Hypothalamus (tissue), 51 donors: Measurements from ENCODE around the gene SLC25A39.
A peak's percentile ranks its signal among the peaks of the same experiment; 100 is the strongest.

Experiments used
- DNase-seq, 51 donors: peaks; one replicate each; lab custom pipeline; 2025; lab: John Stamatoyannopoulos, UW

The SLC25A39 gene

DNA sequence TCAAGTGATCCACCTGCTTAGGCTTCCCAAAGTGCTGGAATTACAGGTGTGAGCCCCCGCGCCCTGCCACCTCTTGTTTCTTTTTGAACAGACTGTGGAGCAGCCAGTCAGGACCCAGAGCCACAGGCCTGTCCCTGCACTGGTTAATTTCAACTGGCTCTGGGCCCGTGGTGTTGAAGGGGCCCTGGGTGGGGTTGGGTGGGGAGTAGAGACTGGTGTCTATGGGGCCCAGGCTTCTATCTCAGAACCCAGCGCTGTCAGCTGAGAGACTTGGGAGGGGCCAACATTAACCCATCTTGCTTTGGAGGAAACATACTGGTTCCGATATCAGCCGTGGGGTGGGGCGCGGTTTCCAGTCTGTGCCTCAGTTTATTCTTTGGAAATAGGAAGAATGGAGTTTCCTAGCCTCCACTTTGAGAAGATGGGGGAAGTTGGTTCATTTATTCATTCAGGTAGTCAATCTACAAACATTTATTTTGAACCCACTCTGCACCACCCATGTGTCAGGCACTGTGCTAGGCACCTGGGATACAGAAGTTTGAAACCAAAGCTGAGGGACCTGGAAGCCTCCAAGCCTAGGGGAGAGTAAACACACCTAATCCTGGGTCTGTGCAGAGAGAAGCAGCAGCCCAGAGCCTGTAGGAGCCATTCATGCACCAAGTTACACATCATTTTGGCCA lies 41.1 kb downstream of the SLC25A39 start:
- DNase-seq: no peak

DNA sequence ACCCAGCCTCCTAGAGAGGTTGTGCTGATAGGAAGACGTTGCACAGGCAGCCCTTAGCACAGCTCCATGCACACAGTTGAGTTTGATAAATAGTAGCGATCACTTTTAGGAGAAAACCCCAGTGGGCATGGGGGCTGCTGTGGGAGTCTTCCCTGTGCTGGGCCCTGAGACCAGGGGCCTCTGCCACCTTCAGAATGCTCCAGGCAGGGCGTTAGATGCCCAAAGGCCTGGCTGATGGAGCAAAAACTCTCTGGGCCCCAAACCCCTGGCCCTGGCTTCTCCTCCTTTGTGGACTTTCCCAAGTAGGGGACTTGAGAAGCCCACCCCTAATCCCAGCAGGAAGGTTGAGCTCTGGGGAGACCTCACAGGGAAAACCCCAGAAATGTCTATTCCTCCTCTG lies 42.4 kb downstream of the SLC25A39 start:
- no peak for DNase-seq

DNA sequence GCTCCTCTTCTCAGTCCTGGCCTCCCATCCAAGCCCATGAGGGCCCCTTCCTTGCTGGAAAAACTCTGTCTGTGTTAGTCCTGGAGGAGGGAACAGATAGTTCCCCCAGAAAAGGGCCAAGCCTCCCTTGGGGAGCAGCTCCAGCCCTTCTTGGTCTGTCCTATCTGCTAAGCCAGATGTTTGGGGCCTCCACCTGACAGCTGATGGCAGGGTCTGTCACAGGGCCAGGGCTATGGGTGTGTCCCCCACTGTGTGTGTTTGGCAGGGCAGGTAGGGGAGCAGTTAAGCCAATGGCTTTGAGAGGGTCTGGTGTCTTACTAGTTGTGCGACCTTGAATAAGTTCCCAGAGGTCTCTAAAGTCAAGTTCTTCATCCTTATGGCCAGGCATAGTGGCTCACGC lies 43.1 kb downstream of the SLC25A39 start:
- DNase-seq: no peak

DNA sequence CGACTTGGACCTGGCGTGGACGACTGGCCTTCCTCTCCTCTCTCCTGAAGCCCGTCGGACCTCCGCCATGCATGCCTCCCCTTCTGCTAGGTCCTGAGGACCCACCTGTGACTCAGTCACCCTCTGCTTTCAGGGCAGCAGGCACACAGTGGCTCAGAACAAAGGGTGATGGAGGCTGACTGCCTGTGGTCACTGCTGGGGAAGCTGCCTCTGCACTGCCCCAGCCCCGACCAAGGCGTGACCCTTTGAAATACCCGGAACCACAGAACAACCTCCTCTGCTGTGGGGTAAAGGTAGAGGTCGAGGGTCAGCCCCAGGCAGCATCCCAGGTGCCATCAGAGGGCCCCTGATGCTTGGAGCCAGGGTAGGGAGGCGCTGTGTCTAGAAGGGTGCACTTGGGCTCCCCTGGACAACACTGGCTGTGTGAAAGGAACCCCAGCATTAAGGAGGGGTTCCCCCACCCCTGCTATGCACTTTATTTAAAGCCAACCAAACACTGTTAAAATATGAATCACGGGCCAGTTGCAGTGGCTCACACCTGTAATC lies 44.2 kb downstream of the SLC25A39 start:
- no peak for DNase-seq

DNA sequence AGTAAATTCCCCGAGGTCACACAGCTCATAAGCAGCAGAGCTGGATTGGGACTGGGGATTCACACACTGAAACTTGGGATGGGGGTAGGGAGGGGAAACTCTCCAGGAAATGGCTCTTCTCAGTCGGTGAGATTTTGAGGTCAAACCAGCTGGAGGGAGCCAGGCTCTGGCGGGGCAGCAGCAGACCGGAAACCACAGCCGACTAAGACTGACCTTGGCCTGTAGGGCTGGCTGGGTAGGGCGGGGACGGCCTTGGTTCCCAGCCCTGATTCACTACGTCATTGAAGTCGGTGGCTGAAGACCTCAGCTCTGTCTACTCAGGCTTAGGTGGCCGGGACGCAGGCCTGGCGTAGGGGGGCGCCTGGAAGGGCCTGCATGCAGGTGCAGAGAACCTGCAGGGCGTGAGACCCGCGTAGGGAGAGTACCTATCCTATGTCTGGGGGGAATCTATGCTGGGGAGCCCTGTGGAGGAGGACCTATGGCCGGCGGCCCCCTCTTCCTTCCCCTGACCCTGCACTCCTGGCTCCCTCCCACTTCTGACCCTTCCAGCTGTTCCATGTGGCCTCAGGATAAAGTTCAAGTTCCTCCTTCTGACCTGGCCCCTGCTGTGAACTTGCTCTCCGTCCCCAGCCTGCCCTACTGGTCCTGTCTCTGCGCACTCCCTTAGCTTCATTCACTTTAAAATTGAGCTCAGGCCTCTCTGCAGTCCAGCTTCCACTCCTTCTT lies 44.8 kb downstream of the SLC25A39 start:
- DNase-seq: peak in 36 of 51 donors; percentile 3 to 51 (median 20)

DNA sequence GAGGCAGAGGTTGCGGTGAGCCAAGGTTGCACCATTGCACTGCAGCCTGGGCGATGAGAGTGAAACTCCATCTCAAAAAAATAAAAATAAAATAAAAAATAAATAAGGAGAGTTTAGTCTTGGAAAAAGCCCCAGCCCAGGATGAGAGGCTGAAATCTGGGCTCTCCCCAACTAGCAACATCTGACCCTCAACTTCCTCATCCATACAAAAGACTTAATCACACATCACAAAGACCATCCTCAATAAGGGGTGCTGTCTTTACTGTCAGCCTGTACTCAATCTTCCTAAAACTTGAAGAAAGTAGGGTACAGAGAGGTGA lies 45.3 kb downstream of the SLC25A39 start:
- DNase-seq: no peak

DNA sequence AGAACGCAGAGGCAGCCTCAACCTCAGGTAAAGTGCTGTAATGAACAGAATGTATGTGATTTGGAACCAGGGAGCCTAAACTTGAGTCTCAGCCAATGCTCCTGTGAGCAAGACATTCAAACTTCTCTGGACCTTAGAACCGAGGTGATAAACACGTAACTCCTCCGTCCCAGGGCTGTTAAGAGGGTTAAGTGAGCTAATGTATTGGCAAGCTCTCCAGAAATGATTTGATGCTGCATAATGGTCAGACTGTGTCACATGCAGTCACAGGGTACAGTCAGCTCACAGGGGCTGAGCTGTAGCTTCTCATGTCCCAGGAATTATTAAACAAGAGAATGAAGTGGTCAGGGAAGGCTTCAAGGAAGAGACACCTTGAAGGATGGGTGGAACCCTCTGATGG lies 46.6 kb downstream of the SLC25A39 start:
- no peak for DNase-seq

DNA sequence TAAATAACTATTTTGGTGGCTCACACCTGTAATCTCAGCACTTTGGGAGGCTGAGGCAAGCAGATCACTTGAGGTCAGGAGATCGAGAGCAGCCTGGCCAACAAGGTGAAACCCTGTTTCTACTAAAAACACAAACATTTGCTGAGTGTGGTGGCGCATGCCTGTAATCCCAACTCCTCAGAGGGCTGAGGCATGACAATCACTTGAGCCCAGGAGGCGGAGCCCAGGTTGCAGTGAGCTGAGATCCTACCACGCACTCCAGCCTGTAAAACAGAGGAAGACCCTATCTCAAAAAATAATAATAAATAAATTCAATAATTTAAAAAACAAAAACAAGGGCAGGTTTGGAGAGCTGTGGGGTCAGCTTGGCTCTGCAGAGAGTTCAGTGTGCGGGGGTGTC lies 51.0 kb downstream of the SLC25A39 start:
- DNase-seq: no peak

DNA sequence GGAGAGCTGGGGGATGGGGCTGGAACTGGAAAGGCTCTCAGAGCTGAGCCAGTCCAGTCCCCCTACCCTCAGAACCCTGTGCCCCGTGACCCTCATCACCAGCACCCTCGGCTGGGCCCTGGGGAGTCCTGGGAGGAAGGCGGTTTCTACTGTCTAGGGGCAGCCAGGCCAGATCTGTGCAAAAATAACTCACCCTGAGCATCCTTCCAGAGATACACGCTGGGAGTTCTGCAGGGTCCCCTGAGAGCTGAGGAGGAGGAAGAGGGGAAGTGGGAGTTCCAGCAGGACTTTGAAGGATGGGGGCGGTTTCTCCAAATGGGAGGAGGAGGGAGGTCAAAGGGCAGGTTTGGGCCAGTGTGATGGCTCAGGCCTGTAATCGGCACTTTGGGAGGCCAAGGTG lies 51.7 kb downstream of the SLC25A39 start:
- DNase-seq: no peak

DNA sequence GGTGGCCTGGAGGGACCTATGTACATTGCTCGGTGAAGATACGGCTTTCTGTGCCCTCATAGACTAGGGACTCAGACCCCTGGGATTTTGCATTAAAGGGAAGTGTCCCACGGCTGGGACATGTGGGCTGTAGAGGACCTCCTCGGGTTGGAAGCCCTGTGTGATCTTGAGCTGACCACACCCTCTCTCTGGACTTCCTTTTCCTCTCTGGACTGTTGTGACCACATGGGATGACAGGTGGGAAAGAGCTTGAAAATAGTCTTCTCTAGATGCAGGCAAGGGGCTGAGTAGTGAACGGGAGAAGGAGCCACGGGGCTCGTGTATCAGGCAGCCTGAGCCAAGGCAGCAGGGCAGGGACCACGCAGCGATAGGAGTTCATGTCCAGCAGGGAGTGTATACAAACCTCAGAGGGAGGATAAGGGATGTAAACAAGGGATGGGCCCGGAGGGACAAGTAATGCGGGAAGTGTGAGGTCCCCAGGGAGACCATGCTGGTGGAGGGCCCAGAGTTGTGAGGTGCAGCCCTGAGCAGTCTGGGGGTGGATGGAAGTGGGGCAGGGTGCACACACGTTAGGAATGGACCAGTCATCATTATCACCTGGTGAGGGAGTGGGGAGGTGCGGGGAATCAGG lies 52.2 kb downstream of the SLC25A39 start:
- no peak for DNase-seq
